ENCODE measurements around the gene ZNF808. TPM values are rescaled to one million over a fixed set of nuclear protein-coding genes. Genes with fewer than 3 reads are reported as not detected.
A peak's percentile ranks its signal among the peaks of the same experiment; 100 is the strongest.
"Not testable (repeated sequence)": the region's sequence is repeated elsewhere in the genome, so short reads cannot be mapped to it uniquely, and the experiment has no call there.

The ZNF808 gene
- total RNA-seq, 5 donors from 2014 or later (not counting 1 experiment from before 2014, with no cell fraction given), result 26.5 to 46.7 (median 41.3) TPM

DNA sequence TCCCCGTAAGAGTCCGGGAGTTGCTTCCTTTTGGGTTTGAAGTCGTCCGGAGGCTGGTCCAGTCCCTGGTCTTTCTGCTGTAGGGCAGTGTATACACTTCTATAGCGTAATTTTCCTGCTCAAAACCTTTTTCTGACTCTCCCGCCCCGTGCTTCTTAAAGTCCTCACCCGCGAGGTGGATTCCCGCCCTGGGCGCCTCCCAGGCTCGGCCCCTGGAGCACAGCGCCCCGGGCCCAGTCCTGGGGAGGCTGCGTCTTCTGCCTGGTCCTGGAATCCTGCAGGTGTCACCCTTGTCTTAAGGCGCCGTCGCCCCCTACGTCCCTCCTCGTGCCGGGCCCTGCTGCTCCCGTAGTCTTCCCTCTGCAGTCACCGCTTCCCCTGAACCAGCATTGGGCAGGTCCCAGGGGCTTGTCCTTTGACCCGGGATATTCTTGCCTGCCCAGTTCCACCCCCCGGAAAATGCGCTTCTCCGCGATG lies 34.4 kb upstream of the ZNF808 start:
- no peaks in the 10 kb centered on the region for H3K4me1 Mint-ChIP-seq
- Histone ChIP-seq H3K27ac (ENCODE audit: low read length) (no peak overlapping the region), H3K9me3 (no peaks in the 10 kb centered on the region), H3K4me3 (ENCODE audit: control insufficient read depth in 1 of 2, extremely low read depth in 1 of 2, low read length in 1 of 2) (peak overlapping the region in 1 of 2 donors; percentile 44), H3K36me3 (ENCODE audit: control insufficient read depth in 2 of 2, extremely low read depth in 1 of 2, insufficient read depth in 1 of 2, low read length in 1 of 2) (no peaks in the 10 kb centered on the region), H3K27me3 (replicated peaks in 1 of 2; ENCODE audit: control insufficient read depth in 2 of 2, extremely low read depth in 1 of 2, insufficient read depth in 2 of 2, low read length in 1 of 2) (peaks cover 0 to 13% of the 10 kb centered on the region in 2 experiments), H3K4me1 (ENCODE audit: control insufficient read depth in 1 of 2, extremely low read depth in 1 of 2, insufficient read depth in 2 of 2, low read length in 2 of 2) (peaks cover 0 to 3% of the 10 kb centered on the region in 2 experiments)
- ChIA-PET POLR2A (no interaction called here), CTCF (no interaction called here)
- no peak overlapping the region for H3K27ac Mint-ChIP-seq
- ATAC-seq (replicated peaks in 1 of 4), result no peak
- WGBS (ENCODE audit: insufficient coverage), result 33% methylated on average over 28 of the region's 28 CpGs
- DNase-seq, result peak in 1 of 35 experiments; percentile 11
- H3K36me3 Mint-ChIP-seq, result peaks cover 28% of the 10 kb centered on the region
- H3K9me3 Mint-ChIP-seq, result peaks cover 6 to 49% (median 34%) of the 10 kb centered on the region in 3 donors
- peaks cover 0 to 9% of the 10 kb centered on the region in 2 donors for H3K27me3 Mint-ChIP-seq
- H3K4me3 Mint-ChIP-seq, result peak overlapping the region in 1 of 3 donors; percentile 47

DNA sequence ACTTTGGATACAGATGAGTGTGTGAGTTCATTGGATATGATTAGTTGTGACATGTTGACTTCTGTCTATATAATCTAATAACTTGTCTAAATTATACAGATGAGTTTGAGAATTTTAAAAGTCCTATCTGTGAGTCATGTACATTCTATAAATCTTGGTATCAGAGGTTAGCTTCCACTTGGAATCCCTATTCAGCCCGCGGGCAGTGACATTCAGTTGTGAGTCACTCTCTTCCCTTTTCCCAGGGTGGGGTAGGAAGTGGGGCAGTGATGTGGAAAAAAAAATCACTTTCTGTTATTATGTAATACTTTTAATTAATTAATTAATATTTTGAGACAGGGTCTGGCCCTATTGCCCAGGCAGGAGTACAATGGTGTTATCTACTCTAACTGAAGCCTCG lies 33.0 kb upstream of the ZNF808 start:
- Histone ChIP-seq H3K27me3 (replicated peaks in 1 of 2; ENCODE audit: control insufficient read depth in 2 of 2, extremely low read depth in 1 of 2, insufficient read depth in 2 of 2, low read length in 1 of 2) (peaks cover 0 to 13% of the 10 kb centered on the region in 2 experiments), H3K36me3 (ENCODE audit: control insufficient read depth in 2 of 2, extremely low read depth in 1 of 2, insufficient read depth in 1 of 2, low read length in 1 of 2) (no peaks in the 10 kb centered on the region), H3K9me3 (no peaks in the 10 kb centered on the region), H3K4me3 (ENCODE audit: control insufficient read depth in 1 of 2, extremely low read depth in 1 of 2, low read length in 1 of 2) (no peak overlapping the region), H3K27ac (ENCODE audit: low read length) (no peak overlapping the region), H3K4me1 (ENCODE audit: control insufficient read depth in 1 of 2, extremely low read depth in 1 of 2, insufficient read depth in 2 of 2, low read length in 2 of 2) (peaks cover 0 to 3% of the 10 kb centered on the region in 2 experiments)
- no peaks in the 10 kb centered on the region for H3K4me1 Mint-ChIP-seq
- no CpG with 5 or more reads among the region's 3 CpGs for WGBS (ENCODE audit: insufficient coverage)
- no peak for DNase-seq
- H3K36me3 Mint-ChIP-seq, result peaks cover 33% of the 10 kb centered on the region
- peaks cover 6 to 52% (median 32%) of the 10 kb centered on the region in 3 donors for H3K9me3 Mint-ChIP-seq
- no peak for ATAC-seq (replicated peaks in 1 of 4)
- ChIA-PET POLR2A (no interaction called here), CTCF (no interaction called here)
- H3K4me3 Mint-ChIP-seq, result no peak overlapping the region
- no peak overlapping the region for H3K27ac Mint-ChIP-seq
- H3K27me3 Mint-ChIP-seq, result peaks cover 2 to 9% of the 10 kb centered on the region in 2 donors

DNA sequence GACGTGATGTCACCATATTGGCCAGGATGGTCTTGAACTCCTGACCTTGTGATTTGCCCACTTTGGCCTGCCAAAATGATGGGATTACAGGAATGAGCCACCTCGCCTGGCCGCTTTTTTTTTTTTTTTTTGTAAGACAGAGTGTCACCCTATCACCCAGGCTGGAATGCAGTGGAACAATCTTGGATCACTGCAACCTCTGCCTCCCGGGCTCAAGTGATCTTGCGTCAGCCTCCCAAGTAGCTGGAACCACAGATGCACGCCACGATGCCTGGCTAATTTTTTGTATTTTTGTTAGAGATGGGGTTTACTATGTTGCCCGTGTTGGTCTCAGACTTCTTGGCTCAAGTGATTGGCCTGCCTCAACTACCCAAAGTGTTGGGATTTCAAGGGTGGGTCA lies 28.9 kb upstream of the ZNF808 start:
- no peak overlapping the region for H3K27ac ChIP-seq (ENCODE audit: low read length)
- Mint-ChIP-seq H3K9me3 (peaks cover 10 to 47% (median 37%) of the 10 kb centered on the region in 3 donors), H3K4me3 (no peak overlapping the region), H3K36me3 (peaks cover 43% of the 10 kb centered on the region), H3K27me3 (peaks cover 2 to 4% of the 10 kb centered on the region in 2 donors), H3K27ac (no peak overlapping the region), H3K4me1 (no peaks in the 10 kb centered on the region)
- WGBS (ENCODE audit: insufficient coverage), result 96% methylated on average over 7 of the region's 8 CpGs
- CTCF ChIA-PET, result no interaction called here
- ATAC-seq (replicated peaks in 1 of 4), result no peak
- no peaks in the 10 kb centered on the region for H3K9me3 ChIP-seq
- no peaks in the 10 kb centered on the region for H3K36me3 ChIP-seq (ENCODE audit: control insufficient read depth in 2 of 2, extremely low read depth in 1 of 2, insufficient read depth in 1 of 2, low read length in 1 of 2)
- H3K4me1 ChIP-seq (ENCODE audit: control insufficient read depth in 1 of 2, extremely low read depth in 1 of 2, insufficient read depth in 2 of 2, low read length in 2 of 2), result no peaks in the 10 kb centered on the region
- DNase-seq, result no peak
- peaks cover 0 to 2% of the 10 kb centered on the region in 2 experiments for H3K27me3 ChIP-seq (replicated peaks in 1 of 2; ENCODE audit: control insufficient read depth in 2 of 2, extremely low read depth in 1 of 2, insufficient read depth in 2 of 2, low read length in 1 of 2)
- no peak overlapping the region for H3K4me3 ChIP-seq (ENCODE audit: control insufficient read depth in 1 of 2, extremely low read depth in 1 of 2, low read length in 1 of 2)
- POLR2A ChIA-PET, result no interaction called here

DNA sequence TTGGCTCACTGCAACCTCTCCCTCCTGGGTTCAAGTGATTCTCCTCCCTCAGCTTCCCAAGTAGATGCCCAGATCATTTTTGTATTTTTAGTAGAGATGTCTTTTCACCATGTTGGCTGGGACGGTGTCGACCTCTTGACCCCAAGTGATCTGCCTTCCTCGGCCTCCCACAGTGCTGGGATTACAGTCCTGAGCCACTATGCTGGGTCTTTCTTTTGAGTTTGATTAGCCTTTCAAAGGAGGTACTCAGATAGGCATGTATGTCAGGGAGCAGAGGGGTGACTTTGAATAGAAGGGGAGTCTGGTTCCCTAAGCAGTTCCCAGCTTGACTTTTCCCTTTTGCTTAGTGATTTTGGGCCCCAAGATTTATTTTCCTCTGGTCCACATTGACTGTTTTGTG lies 27.0 kb upstream of the ZNF808 start:
- H3K4me1 Mint-ChIP-seq; H3K9me3 ChIP-seq; H3K4me1 ChIP-seq (ENCODE audit: control insufficient read depth in 1 of 2, extremely low read depth in 1 of 2, insufficient read depth in 2 of 2, low read length in 2 of 2); POLR2A ChIA-PET; H3K4me3 Mint-ChIP-seq; DNase-seq; ATAC-seq (replicated peaks in 1 of 4); H3K36me3 ChIP-seq (ENCODE audit: control insufficient read depth in 2 of 2, extremely low read depth in 1 of 2, insufficient read depth in 1 of 2, low read length in 1 of 2); H3K27me3 Mint-ChIP-seq; H3K27me3 ChIP-seq (replicated peaks in 1 of 2; ENCODE audit: control insufficient read depth in 2 of 2, extremely low read depth in 1 of 2, insufficient read depth in 2 of 2, low read length in 1 of 2); H3K4me3 ChIP-seq (ENCODE audit: control insufficient read depth in 1 of 2, extremely low read depth in 1 of 2, low read length in 1 of 2); H3K27ac Mint-ChIP-seq; CTCF ChIA-PET; H3K27ac ChIP-seq (ENCODE audit: low read length): not testable (repeated sequence)
- Mint-ChIP-seq H3K9me3 (peaks cover 10 to 40% (median 32%) of the 10 kb centered on the region in 3 donors), H3K36me3 (peaks cover 47% of the 10 kb centered on the region)
- 76% methylated on average over 3 of the region's 3 CpGs for WGBS (ENCODE audit: insufficient coverage)

DNA sequence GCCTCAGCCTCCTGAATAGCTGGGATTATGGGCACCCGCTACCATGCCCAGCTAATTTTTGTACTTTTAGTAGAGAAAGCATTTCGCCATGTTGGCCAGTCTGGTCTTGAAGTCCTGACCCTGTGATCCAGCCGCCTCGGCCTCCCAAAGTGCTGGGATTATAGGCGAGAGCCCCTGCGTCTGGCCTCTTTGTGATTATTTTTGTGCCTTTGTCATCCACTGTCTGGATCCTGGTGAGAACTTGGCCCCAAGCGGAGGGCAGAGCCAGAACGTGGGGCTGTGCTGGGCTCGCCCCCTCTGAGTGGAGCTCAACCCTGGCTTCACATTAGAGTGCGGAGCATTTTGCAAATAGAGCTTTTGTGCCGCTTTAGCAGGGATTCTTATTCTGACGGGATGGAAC lies 26.5 kb upstream of the ZNF808 start:
- H3K9me3 ChIP-seq; H3K27ac ChIP-seq (ENCODE audit: low read length); CTCF ChIA-PET; H3K27me3 Mint-ChIP-seq; ATAC-seq (replicated peaks in 1 of 4); H3K4me1 Mint-ChIP-seq; H3K36me3 ChIP-seq (ENCODE audit: control insufficient read depth in 2 of 2, extremely low read depth in 1 of 2, insufficient read depth in 1 of 2, low read length in 1 of 2); DNase-seq; H3K4me3 Mint-ChIP-seq; H3K27ac Mint-ChIP-seq; H3K4me1 ChIP-seq (ENCODE audit: control insufficient read depth in 1 of 2, extremely low read depth in 1 of 2, insufficient read depth in 2 of 2, low read length in 2 of 2); H3K27me3 ChIP-seq (replicated peaks in 1 of 2; ENCODE audit: control insufficient read depth in 2 of 2, extremely low read depth in 1 of 2, insufficient read depth in 2 of 2, low read length in 1 of 2); POLR2A ChIA-PET; H3K4me3 ChIP-seq (ENCODE audit: control insufficient read depth in 1 of 2, extremely low read depth in 1 of 2, low read length in 1 of 2): not testable (repeated sequence)
- WGBS (ENCODE audit: insufficient coverage), result 87% methylated on average over 11 of the region's 12 CpGs
- H3K36me3 Mint-ChIP-seq, result peaks cover 46% of the 10 kb centered on the region
- H3K9me3 Mint-ChIP-seq, result peaks cover 8 to 40% (median 29%) of the 10 kb centered on the region in 3 donors

DNA sequence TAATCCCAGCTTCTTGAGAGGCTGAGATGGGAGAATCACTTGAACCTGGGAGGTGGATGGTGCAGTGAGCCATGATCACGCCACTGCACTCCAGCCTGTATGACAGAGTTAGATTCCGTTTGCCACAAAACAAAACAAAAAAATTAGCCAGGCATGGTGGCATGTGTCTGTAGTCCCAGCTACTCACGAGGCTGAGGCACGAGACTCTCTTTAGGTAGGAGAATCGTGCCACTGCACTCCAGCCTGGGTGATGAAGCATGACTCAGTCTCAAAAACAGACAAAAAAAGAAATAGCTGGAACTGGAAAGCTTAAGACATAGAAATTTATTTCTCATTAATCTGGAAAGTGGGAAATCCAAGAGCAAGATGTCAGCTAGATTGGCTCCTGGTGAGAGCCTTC lies 20.2 kb upstream of the ZNF808 start:
- Histone ChIP-seq H3K36me3 (ENCODE audit: control insufficient read depth in 2 of 2, extremely low read depth in 1 of 2, insufficient read depth in 1 of 2, low read length in 1 of 2) (no peaks in the 10 kb centered on the region), H3K27ac (ENCODE audit: low read length) (no peak overlapping the region), H3K4me3 (ENCODE audit: control insufficient read depth in 1 of 2, extremely low read depth in 1 of 2, low read length in 1 of 2) (no peak overlapping the region), H3K27me3 (replicated peaks in 1 of 2; ENCODE audit: control insufficient read depth in 2 of 2, extremely low read depth in 1 of 2, insufficient read depth in 2 of 2, low read length in 1 of 2) (no peaks in the 10 kb centered on the region), H3K9me3 (peaks cover 5% of the 10 kb centered on the region), H3K4me1 (ENCODE audit: control insufficient read depth in 1 of 2, extremely low read depth in 1 of 2, insufficient read depth in 2 of 2, low read length in 2 of 2) (no peaks in the 10 kb centered on the region)
- ChIA-PET CTCF (no interaction called here), POLR2A (no interaction called here)
- H3K36me3 Mint-ChIP-seq, result peaks cover 55% of the 10 kb centered on the region
- no peaks in the 10 kb centered on the region for H3K4me1 Mint-ChIP-seq
- DNase-seq (no peak), ATAC-seq (replicated peaks in 1 of 4) (no peak)
- WGBS (ENCODE audit: insufficient coverage), result 80% methylated on average over 1 of the region's 5 CpGs
- H3K4me3 Mint-ChIP-seq, result no peak overlapping the region
- H3K27ac Mint-ChIP-seq, result no peak overlapping the region
- peaks cover 15 to 50% (median 33%) of the 10 kb centered on the region in 3 donors for H3K9me3 Mint-ChIP-seq
- no peaks in the 10 kb centered on the region for H3K27me3 Mint-ChIP-seq

DNA sequence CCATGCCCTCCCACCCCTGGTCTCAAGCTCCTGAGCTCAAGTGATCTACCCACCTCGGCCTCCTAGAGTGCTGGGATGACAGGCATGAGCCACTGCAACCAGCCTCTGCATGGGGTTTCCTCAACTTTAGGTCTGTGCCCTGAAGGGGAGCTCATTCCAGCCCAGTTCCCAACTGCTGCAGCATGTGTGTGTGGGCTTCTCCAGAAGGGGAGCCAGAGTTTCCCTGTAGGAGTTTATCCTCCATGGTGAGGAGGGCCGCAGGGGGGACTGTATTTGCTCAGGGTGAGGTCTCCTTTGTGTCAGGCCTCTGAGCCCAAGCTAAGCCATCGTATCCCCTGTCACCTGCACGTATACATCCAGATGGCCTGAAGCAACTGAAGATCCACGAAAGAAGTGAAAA lies 11.3 kb upstream of the ZNF808 start:
- CTCF ChIA-PET, result no interaction called here
- H3K27ac Mint-ChIP-seq, result no peak overlapping the region
- no peak overlapping the region for H3K4me3 ChIP-seq (ENCODE audit: control insufficient read depth in 1 of 2, extremely low read depth in 1 of 2, low read length in 1 of 2)
- H3K4me1 Mint-ChIP-seq, result no peaks in the 10 kb centered on the region
- H3K27me3 Mint-ChIP-seq, result peaks cover 7 to 10% of the 10 kb centered on the region in 2 donors
- peaks cover 32% of the 10 kb centered on the region for H3K36me3 Mint-ChIP-seq
- peaks cover 0 to 7% of the 10 kb centered on the region in 2 experiments for H3K27me3 ChIP-seq (replicated peaks in 1 of 2; ENCODE audit: control insufficient read depth in 2 of 2, extremely low read depth in 1 of 2, insufficient read depth in 2 of 2, low read length in 1 of 2)
- peaks cover 22 to 68% (median 50%) of the 10 kb centered on the region in 3 donors for H3K9me3 Mint-ChIP-seq
- no peaks in the 10 kb centered on the region for H3K36me3 ChIP-seq (ENCODE audit: control insufficient read depth in 2 of 2, extremely low read depth in 1 of 2, insufficient read depth in 1 of 2, low read length in 1 of 2)
- 20% methylated on average over 1 of the region's 5 CpGs for WGBS (ENCODE audit: insufficient coverage)
- no peaks in the 10 kb centered on the region for H3K4me1 ChIP-seq (ENCODE audit: control insufficient read depth in 1 of 2, extremely low read depth in 1 of 2, insufficient read depth in 2 of 2, low read length in 2 of 2)
- ATAC-seq (replicated peaks in 1 of 4) (no peak), DNase-seq (no peak)
- H3K9me3 ChIP-seq, result no peaks in the 10 kb centered on the region
- H3K4me3 Mint-ChIP-seq, result no peak overlapping the region
- POLR2A ChIA-PET, result no interaction called here
- H3K27ac ChIP-seq (ENCODE audit: low read length), result no peak overlapping the region
